Thyroid gland (tissue), 4 donors: ENCODE data around the gene SNRPD2.
A peak's percentile ranks its signal among the peaks of the same experiment; 100 is the strongest.

Experiments used
- POLR2A ChIP-seq, 2 donors: fragments of 450-650 bp; IDR thresholded peaks; one replicate each; pipeline ENCODE4 v1.6.1; 2017; ENCODE audit warnings: antibody characterized with exemption in 2 of 2, mild to moderate bottlenecking in 2 of 2, moderate library complexity in 1 of 2
- TF ChIP-seq, protein P1 (sequence below), 6 experiments: fragments of 200-600 bp in 3 of 6; fragments of 450-650 bp in 3 of 6; sonication (generic) in 3 of 6; IDR thresholded peaks; one replicate each; pipeline ENCODE4 v1.5.1; 2016 to 2019; ENCODE audit warnings: antibody characterized with exemption in 6 of 6, mild to moderate bottlenecking in 2 of 6, inconsistent platforms in 1 of 6, moderate library complexity in 1 of 6

DNA sequence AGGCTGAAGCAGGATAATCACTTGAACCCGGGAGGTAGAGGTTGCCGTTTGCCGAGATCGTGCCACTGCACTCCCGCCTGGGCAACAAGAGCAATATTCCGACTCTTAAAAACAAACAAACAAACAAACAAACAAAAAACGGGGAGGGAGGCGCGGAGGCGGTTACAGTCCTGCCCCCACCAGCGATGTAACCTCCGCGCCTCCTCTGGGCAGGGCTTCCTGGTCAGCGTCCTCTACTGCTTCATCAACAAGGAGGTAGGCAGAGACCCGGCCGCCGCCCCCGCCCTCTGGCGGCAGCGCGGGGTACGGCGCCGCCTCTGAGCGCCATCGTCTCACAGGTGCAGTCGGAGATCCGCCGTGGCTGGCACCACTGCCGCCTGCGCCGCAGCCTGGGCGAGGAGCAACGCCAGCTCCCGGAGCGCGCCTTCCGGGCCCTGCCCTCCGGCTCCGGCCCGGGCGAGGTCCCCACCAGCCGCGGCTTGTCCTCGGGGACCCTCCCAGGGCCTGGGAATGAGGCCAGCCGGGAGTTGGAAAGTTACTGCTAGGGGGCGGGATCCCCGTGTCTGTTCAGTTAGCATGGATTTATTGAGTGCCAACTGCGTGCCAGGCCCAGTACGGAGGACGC, 10.2 kb downstream of the SNRPD2 start:
- TF ChIP-seq, protein P1, sequence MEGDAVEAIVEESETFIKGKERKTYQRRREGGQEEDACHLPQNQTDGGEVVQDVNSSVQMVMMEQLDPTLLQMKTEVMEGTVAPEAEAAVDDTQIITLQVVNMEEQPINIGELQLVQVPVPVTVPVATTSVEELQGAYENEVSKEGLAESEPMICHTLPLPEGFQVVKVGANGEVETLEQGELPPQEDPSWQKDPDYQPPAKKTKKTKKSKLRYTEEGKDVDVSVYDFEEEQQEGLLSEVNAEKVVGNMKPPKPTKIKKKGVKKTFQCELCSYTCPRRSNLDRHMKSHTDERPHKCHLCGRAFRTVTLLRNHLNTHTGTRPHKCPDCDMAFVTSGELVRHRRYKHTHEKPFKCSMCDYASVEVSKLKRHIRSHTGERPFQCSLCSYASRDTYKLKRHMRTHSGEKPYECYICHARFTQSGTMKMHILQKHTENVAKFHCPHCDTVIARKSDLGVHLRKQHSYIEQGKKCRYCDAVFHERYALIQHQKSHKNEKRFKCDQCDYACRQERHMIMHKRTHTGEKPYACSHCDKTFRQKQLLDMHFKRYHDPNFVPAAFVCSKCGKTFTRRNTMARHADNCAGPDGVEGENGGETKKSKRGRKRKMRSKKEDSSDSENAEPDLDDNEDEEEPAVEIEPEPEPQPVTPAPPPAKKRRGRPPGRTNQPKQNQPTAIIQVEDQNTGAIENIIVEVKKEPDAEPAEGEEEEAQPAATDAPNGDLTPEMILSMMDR (IDR thresholded peaks at IDR 0.05), result peak; percentile 76 to 97 (median 94)
- peak in 1 of 2 donors; percentile 54 for TF ChIP-seq POLR2A (IDR thresholded peaks at IDR 0.05)
